Measurements from ENCODE around the gene TUBGCP2. TPM values are rescaled to one million over a fixed set of nuclear protein-coding genes. Genes with fewer than 3 reads are reported as not detected.

Gene TUBGCP2
- total RNA-seq, 4 donors from 2014 or later = 26.8 to 61.9 (median 44.4) TPM

DNA sequence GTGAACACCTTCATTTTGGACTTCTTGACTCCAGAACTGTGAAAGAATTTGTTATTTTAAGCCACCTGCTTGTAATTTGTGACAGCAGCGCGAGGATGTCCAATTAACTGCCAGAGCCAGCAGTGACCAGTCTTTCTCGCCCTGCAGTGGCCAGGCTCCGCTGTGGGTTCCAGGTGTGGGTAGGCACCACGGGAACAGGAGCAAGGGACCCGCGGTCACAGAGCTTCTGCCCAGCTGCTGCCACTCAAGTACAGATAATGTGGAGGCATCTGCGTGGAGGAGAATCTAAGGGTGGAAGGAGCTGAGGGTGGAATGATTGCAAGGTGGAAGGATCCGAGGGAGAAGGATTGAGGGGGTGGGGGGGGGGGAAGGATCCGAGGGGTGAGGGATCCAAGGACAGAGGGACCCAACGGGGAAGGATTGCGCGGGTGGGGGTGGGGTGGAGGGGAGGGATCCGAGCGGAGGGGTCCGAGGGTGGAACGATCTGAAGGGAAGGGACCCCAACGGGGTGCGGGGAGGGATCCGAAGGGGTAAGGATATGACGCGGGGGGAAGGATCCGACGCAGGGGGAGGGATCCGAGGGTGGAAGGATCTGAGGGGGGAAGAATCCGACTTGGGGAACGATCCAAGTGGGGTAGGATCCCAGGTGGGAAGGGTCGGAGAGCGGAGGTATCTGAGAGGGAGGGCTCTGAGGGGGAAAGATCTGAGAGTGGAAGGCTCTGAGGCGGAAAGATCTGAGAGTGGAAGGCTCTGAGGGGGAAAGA, 24.4 kb upstream of the TUBGCP2 start:
- Histone ChIP-seq H3K4me1 (peaks cover 0 to 25% of the 10 kb centered on the region in 2 donors), H3K27me3 (peaks cover 35 to 44% of the 10 kb centered on the region in 2 donors), H3K27ac (no peak overlapping the region), H3K36me3 (no peaks in the 10 kb centered on the region), H3K9me3 (no peaks in the 10 kb centered on the region), H3K4me3 (no peak overlapping the region)
- intact Hi-C loops (cut with DNase I; ENCODE audit: low total_unique reads) = no loop called here
- TF ChIP-seq, protein P1, sequence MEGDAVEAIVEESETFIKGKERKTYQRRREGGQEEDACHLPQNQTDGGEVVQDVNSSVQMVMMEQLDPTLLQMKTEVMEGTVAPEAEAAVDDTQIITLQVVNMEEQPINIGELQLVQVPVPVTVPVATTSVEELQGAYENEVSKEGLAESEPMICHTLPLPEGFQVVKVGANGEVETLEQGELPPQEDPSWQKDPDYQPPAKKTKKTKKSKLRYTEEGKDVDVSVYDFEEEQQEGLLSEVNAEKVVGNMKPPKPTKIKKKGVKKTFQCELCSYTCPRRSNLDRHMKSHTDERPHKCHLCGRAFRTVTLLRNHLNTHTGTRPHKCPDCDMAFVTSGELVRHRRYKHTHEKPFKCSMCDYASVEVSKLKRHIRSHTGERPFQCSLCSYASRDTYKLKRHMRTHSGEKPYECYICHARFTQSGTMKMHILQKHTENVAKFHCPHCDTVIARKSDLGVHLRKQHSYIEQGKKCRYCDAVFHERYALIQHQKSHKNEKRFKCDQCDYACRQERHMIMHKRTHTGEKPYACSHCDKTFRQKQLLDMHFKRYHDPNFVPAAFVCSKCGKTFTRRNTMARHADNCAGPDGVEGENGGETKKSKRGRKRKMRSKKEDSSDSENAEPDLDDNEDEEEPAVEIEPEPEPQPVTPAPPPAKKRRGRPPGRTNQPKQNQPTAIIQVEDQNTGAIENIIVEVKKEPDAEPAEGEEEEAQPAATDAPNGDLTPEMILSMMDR (IDR thresholded peaks at IDR 0.05) = no peak
- TF ChIP-seq POLR2A (IDR thresholded peaks at IDR 0.05) = no peak
- no peak for DNase-seq

DNA sequence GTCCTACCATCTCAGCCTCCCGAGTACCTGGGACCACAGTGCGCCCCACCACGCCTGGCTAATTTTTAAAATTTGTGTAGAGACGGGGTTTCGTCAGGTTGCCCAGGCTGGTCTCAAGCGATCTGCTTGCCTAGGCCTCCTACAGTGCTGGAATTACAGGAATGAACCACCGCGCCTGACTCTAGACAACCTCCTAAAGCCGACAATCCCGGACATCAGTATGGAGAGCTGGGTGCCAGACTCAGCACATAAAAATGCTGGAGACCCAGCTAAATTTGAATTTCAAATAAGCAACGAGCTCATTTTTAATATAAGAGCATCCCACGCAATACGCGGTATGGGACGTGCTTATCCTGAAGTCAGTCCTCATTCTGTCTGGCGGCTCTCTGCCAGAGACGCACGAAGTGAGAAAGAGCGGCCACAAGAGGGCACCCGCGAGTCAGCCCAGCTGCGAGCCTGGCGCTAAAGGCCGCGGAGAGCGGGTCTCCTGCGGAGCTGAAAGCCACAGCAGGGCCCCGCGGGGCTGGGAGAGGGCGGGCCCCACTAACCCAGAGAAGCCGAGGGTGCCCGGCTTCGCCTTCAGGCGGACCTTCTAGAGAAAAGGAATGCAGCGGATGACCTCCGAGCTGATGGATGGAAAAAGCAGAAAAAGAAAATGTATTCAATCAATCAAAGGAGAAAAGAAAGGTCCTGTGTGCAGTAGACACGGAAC, 21.0 kb upstream of the TUBGCP2 start:
- H3K27me3 ChIP-seq = peaks cover 21 to 34% of the 10 kb centered on the region in 2 donors
- intact Hi-C loops (cut with DNase I; ENCODE audit: low total_unique reads) = no loop called here

DNA sequence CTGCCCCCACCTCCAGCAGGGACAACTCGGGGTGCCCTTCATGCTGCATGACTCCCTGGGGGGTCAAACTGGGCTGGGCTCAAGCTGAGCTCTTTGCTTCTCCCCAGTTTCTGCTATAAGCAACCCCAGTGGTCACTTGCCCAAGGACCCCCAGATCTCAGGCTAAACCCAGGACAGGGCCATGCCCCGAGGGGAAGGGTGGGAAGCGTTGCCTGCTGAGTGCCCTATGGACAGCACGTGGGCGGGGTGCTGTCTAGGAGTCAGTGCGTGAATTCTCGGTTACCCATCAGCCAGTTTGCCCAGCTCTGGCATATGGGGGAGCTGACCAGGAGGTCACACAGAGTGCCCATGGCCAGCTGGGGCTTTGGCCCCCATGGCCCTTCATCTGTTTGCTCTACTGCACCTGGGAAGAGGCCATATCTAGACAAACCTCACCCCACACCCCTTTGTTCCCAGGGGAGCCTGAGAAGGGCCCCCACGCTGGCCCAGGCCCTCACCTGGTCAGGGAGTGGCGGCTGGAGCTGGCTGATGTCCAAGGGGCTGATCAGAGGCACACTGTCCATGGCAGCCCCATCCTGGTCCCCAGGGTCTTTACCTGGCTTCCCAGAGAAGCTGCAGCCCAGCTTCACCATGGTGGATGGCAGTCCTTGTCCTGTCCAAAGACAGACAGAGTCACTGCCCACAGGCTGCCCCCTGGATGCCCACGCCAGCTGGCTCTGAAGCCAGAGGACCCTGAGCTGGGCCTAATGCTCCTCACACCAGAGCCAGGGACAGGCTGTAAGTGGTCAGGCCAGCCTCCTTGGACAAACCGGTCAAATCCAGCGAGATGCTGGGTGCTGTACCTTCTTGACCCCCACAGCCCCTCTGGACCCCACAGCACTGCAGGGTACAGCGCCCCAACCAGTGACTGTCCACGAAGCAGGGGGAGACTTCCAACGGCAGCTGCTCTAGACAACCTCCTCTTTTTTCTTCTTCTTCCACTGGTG, 20.0 kb upstream of the TUBGCP2 start:
- peaks cover 18 to 33% of the 10 kb centered on the region in 2 donors for H3K27me3 ChIP-seq
- no peaks in the 10 kb centered on the region for H3K9me3 ChIP-seq
- H3K36me3 ChIP-seq = no peaks in the 10 kb centered on the region
- H3K4me1 ChIP-seq = peaks cover 0 to 4% of the 10 kb centered on the region in 2 donors
- H3K27ac ChIP-seq = no peak overlapping the region
- TF ChIP-seq, protein P1 (IDR thresholded peaks at IDR 0.05) = no peak
- TF ChIP-seq POLR2A (IDR thresholded peaks at IDR 0.05) = no peak
- H3K4me3 ChIP-seq = no peak overlapping the region
- intact Hi-C loops (cut with DNase I; ENCODE audit: low total_unique reads) = no loop called here
- DNase-seq = no peak

More for the DNA sequence above, 21.0 kb upstream of the TUBGCP2 start:
- peaks cover 0 to 4% of the 10 kb centered on the region in 2 donors for H3K4me1 ChIP-seq
- H3K4me3 ChIP-seq = peak overlapping the region in 1 of 2 donors; percentile 17
- no peaks in the 10 kb centered on the region for H3K9me3 ChIP-seq
- TF ChIP-seq, protein P1 (IDR thresholded peaks at IDR 0.05) = peak; percentile 80 to 94 (median 82)
- no peak for TF ChIP-seq POLR2A (IDR thresholded peaks at IDR 0.05)
- no peak overlapping the region for H3K27ac ChIP-seq
- DNase-seq = peak; percentile 79 to 82
- no peaks in the 10 kb centered on the region for H3K36me3 ChIP-seq

DNA sequence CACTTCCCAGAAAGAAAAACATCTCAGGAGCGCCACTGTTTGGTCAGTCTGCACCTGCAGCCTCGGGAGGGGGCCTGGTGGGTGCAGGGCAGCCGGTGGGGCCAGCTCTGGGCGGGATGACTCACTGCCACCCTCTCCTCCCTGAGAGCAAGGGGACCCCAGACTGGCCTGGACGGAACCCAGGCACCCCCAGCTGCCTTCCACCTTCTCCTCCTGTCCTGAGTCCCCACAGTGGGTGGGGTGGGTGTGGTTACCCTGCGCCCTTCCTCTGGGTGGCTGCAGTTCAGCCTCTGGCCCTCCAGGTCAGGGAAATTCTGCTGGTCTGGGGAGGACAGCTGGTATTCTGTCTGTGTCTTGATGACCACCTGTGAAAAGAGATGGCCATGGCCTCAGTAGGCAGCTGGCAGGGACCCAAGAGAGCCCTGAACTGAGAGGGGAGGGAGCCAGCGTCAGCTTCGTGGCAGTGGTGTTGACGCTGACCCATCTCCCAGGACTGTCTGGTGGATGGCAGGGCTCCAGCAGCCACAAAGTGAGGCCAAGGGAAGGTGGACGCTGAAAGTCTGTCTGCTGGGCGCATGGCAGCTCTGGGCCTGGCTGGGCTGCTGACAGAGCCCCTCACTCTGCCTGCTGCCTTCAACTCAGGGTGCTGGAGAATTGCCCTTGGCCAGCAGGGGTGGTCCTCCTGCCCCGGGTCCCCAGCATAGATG, 19.1 kb upstream of the TUBGCP2 start:
- no peak for DNase-seq

More for the DNA sequence above, 19.1 kb upstream of the TUBGCP2 start:
- intact Hi-C loops (cut with DNase I; ENCODE audit: low total_unique reads) = no loop called here
- no peak for TF ChIP-seq POLR2A (IDR thresholded peaks at IDR 0.05)
- TF ChIP-seq, protein P1 (IDR thresholded peaks at IDR 0.05) = no peak
- peaks cover 0 to 4% of the 10 kb centered on the region in 2 donors for H3K4me1 ChIP-seq
- H3K9me3 ChIP-seq = no peaks in the 10 kb centered on the region
- no peaks in the 10 kb centered on the region for H3K36me3 ChIP-seq
- H3K27ac ChIP-seq = no peak overlapping the region
- H3K4me3 ChIP-seq = no peak overlapping the region
- peaks cover 18 to 30% of the 10 kb centered on the region in 2 donors for H3K27me3 ChIP-seq
